ENCODE data around the gene IPO9.

DNA sequence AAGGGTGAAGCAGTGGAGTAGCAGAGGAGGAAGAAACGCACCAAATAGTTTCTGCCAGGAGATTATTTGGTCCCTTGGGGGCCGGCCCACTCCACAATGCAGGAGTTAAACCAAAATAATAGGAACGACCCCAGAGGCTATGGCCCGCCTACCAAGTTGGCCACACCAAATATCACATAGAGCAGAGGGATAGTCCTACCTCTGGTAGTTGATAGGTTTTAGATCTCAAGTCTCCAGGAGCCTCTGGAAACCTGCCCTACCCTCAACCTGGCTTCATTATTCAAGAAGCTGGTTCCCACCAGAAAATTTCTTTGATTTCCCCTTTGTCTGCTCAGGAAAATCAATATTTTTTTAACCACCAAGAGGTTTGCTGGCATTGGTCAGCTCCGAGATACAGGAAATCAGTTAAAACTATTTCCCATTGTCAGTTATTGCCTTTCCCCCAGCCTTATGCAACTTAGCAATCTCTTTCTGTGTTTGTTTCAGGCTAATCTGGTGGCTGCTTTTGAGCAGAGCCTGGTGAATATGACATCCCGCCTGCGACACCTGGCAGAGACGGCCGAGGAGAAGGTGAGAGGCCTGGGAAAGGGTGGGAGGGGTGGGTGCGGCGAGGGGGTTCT is 35.5 kb upstream of the IPO9 start:
- TF ChIP-seq, protein P1, sequence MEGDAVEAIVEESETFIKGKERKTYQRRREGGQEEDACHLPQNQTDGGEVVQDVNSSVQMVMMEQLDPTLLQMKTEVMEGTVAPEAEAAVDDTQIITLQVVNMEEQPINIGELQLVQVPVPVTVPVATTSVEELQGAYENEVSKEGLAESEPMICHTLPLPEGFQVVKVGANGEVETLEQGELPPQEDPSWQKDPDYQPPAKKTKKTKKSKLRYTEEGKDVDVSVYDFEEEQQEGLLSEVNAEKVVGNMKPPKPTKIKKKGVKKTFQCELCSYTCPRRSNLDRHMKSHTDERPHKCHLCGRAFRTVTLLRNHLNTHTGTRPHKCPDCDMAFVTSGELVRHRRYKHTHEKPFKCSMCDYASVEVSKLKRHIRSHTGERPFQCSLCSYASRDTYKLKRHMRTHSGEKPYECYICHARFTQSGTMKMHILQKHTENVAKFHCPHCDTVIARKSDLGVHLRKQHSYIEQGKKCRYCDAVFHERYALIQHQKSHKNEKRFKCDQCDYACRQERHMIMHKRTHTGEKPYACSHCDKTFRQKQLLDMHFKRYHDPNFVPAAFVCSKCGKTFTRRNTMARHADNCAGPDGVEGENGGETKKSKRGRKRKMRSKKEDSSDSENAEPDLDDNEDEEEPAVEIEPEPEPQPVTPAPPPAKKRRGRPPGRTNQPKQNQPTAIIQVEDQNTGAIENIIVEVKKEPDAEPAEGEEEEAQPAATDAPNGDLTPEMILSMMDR (conservative IDR thresholded peaks at IDR 0.05 in 1 of 2, IDR thresholded peaks at IDR 0.05 in 1 of 2; ENCODE audit: low read depth in 1 of 2, low read length in 2 of 2): no peak
- TF ChIP-seq EZH2 (IDR thresholded peaks at IDR 0.05; ENCODE audit: low read length, missing control alignments): no peak
